Fibroblast of pulmonary artery (primary cell): ENCODE data around the gene MYO10.
A peak's percentile ranks its signal among the peaks of the same experiment; 100 is the strongest.

Experiments
- DNase-seq: peaks from one replicate; pipeline ENCODE4 v3.0.0-alpha.2; 2010; ENCODE audit warnings: low read depth
- H3K4me3 ChIP-seq: replicated peaks from 2 replicates; pipeline ENCODE4 v1.5.1; 2011; ENCODE audit warnings: low read depth, mild to moderate bottlenecking, control low read depth, low read length, moderate library complexity
- TF ChIP-seq, protein P1 (sequence below): IDR thresholded peaks from 2 replicates; pipeline ENCODE4 v1.5.1; 2011; ENCODE audit warnings: mild to moderate bottlenecking, control low read depth, low read length, inconsistent platforms; ENCODE audit errors: missing control alignments

MYO10 gene

DNA sequence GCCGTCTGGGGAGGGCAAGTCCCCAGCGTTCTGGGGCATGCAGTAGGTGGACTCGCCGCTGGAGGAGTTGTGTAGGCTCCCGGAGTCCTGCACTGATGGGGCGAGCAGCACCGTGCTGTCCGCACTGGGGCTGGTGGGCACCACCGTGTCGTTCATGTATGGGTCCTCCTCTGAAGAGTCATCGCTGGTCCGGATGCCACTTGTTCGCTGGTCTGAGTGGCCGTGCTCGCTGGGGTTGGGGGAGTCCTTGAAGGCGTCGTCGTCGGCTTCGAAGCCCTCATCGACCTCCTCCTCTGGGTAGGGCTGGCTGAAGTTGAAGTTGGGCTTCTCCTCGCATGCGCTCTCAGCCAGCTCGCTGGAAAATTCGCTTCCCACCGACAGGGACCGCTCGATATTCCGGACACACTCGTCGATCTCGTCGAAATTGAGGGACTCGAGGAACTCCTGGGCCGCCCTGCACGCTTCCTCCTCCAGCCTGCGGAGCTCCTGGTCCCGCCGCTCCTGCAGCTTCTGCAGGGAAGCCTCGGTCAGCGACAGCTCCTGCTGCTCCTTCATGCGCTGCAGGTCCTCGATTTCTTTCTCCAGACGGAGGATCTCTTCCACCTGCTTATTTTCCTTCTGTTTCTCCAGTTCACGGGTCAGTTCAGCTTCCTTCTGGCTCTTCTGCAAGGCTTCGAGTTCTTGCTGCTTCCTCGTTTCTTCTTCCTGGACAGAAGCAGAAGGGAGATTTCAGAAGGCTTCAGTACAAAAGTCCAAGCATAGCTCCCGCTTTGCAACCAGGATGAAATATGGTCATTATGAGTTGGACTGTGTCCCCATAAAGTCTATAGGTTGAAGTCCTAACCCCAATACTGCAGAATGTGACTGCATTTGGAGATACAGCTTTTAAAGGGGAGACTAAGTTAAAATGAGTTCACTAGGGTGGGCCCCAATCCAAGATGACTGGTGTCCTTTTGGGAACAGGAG, 234.7 kb downstream of the MYO10 start:
- H3K4me3 ChIP-seq = no peak overlapping the region
- TF ChIP-seq, protein P1, sequence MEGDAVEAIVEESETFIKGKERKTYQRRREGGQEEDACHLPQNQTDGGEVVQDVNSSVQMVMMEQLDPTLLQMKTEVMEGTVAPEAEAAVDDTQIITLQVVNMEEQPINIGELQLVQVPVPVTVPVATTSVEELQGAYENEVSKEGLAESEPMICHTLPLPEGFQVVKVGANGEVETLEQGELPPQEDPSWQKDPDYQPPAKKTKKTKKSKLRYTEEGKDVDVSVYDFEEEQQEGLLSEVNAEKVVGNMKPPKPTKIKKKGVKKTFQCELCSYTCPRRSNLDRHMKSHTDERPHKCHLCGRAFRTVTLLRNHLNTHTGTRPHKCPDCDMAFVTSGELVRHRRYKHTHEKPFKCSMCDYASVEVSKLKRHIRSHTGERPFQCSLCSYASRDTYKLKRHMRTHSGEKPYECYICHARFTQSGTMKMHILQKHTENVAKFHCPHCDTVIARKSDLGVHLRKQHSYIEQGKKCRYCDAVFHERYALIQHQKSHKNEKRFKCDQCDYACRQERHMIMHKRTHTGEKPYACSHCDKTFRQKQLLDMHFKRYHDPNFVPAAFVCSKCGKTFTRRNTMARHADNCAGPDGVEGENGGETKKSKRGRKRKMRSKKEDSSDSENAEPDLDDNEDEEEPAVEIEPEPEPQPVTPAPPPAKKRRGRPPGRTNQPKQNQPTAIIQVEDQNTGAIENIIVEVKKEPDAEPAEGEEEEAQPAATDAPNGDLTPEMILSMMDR = no peak
- no peak for DNase-seq

DNA sequence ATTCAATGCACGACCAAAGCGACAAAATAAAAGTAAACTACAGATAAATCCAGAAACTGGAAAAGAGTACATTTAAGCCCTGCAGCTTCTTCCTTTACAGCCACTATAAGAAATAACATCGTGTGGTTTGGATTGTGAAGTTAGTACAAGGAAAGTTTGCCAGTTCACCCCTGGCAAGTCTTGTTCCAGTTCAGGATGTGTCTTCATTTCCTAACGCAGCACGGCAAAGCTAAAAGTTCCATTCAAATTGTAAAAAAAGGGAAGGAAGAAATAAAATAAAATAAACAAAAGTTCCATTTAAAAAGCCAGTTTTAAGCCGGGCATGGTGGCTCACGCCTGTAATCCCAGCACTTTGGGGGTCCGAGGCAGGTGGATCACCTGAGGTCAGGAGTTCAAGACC, 236.0 kb downstream of the MYO10 start:
- no peak for DNase-seq
- TF ChIP-seq, protein P1 = no peak
- no peak overlapping the region for H3K4me3 ChIP-seq

DNA sequence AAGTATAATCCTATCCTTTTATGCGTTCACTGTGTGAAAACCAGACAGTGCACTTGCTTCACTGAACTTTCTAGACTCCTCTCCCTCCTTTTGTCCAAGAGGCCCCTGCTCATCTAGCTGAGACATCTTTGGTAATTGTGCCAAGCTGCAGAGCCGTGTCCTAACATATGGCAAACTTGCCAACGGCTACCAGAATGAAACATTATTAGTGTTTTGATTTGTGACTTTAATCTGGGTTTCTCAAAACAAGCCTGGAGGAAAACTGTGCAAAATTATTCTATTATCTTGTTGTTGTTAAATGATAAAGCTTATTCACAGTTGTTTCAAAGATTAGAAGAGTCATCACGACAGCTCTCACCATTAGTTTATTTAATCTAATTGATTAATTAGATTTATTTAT, 240.3 kb downstream of the MYO10 start:
- DNase-seq = no peak
- TF ChIP-seq, protein P1 = no peak
- H3K4me3 ChIP-seq = no peak overlapping the region

DNA sequence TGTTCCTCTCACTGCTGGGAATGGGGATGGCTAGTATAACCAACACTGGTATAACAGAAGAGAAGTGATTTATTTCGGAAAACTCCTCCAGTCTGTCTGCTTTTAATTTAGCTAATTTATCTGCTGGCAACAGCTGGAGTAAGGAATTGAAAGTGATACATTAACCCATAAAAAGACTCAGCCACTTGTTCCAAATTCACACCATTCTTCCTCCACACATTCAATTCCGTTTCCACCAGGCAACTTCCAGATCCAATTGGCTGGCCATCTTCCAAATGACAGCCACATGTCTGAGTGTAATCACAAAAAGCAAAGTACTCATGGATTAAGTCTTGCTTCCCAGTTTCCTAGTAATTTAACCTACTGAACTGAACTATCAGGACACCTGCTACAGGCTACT, 242.2 kb downstream of the MYO10 start:
- DNase-seq = no peak
- H3K4me3 ChIP-seq = no peak overlapping the region
- TF ChIP-seq, protein P1 = no peak

DNA sequence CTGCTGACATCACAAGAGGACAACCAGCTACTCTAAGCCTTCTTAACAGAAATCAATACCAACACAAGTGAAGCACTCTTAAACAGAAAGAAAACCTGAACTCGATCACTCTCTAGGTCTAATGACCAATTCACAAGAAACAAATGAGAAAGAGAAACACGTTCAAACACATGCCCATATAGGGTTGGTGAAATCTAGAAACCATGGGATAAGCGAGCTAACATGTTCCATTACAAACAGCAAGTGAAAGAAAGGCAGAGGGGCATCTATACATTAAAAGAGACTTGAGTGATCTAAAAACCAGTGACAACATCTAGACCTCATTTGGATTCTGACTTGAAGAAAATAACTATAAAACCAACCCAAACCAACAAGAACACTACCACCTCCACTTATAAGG, 244.4 kb downstream of the MYO10 start:
- TF ChIP-seq, protein P1 = no peak
- H3K4me3 ChIP-seq = no peak overlapping the region
- DNase-seq = no peak

DNA sequence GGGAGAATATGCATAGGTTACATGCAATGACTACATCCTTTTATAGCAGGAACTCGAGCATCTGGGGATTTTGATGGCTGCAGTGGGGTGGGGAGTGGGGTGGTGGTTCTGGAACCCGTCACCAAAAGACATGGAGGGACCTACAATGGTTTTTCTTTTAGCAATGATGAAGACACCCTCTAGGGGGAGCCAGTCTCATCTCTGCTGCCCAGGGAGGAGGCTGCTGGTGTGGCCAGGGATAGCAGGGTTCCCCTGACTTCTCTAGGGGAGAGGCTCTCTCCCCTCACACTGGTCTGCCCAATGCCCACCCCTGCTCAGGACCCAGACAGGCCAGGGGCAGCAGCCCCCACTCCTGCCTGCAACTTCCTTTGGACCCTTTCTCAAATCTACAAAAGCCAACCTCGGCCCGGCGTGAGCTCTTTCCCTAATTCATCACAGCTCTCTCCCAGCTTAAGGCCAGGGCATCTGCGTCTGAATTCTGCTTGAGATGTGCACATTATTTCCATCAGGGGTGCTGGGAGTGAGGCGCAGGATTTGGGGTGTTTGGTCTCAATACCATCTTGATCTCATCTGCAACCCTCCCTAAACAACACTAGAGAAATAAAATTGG, 245.7 kb downstream of the MYO10 start:
- peak; percentile 63 for DNase-seq
- TF ChIP-seq, protein P1 = peak; percentile 86
- no peak overlapping the region for H3K4me3 ChIP-seq
